Fibroblast of lung (primary cell): ENCODE results near the gene TRA2B. TPM values are rescaled to one million over a fixed set of nuclear protein-coding genes. Genes with fewer than 3 reads are reported as not detected.

Experiments used
- DNase-seq, 2 donors: peaks; one replicate each; pipeline versions ENCODE4 v3.0.0 to v3.0.0-alpha.2; 2010; ENCODE audit warnings: low read depth in 2 of 2
- H2AFZ ChIP-seq: 2 replicates; pipeline ENCODE4 v1.5.1; 2012; ENCODE audit warnings: low read length, control low read depth, inconsistent platforms
- H3K27ac ChIP-seq: 2 replicates; pipeline ENCODE4 v1.5.1; 2011; ENCODE audit warnings: low read length, control low read depth; ENCODE audit not compliant: insufficient read depth
- H3K27me3 ChIP-seq: 2 replicates; pipeline ENCODE4 v1.5.1; 2011; ENCODE audit warnings: mild to moderate bottlenecking, low read length; ENCODE audit not compliant: control insufficient read depth, insufficient read depth
- H3K36me3 ChIP-seq: 2 replicates; pipeline ENCODE4 v1.5.1; 2011; ENCODE audit warnings: low read length; ENCODE audit not compliant: control insufficient read depth, insufficient read depth
- H3K4me1 ChIP-seq: 2 replicates; pipeline ENCODE4 v1.5.1; 2011; ENCODE audit warnings: low read length; ENCODE audit not compliant: control insufficient read depth, insufficient read depth; ENCODE audit errors: extremely low read depth
- H3K4me2 ChIP-seq: 2 replicates; pipeline ENCODE4 v1.5.1; 2011; ENCODE audit warnings: low read length, control low read depth; ENCODE audit not compliant: insufficient read depth; ENCODE audit errors: extremely low read depth
- H3K4me3 ChIP-seq, 4 experiments: fragments of 200-600 bp in 1 of 4; sonication (generic) in 1 of 4; replicated peaks in 1 of 4; 2 replicates each; pipeline ENCODE4 v1.5.1; 2011 to 2016; ENCODE audit warnings: low read length in 4 of 4, low read depth in 3 of 4, mild to moderate bottlenecking in 3 of 4, control low read depth in 2 of 4, inconsistent platforms in 1 of 4, mixed read lengths in 1 of 4; ENCODE audit not compliant: insufficient read depth in 1 of 4; ENCODE audit errors: control extremely low read depth in 1 of 4
- H3K79me2 ChIP-seq: 2 replicates; pipeline ENCODE4 v1.5.1; 2012; ENCODE audit warnings: mild to moderate bottlenecking, low read length, inconsistent platforms; ENCODE audit not compliant: control insufficient read depth, insufficient read depth
- H3K9ac ChIP-seq: 2 replicates; pipeline ENCODE4 v1.5.1; 2011; ENCODE audit warnings: mild to moderate bottlenecking, low read length, control low read depth; ENCODE audit not compliant: insufficient read depth
- H3K9me3 ChIP-seq: 2 replicates; pipeline ENCODE4 v1.5.1; 2012; ENCODE audit warnings: low read depth, low read length; ENCODE audit not compliant: control insufficient read depth, insufficient read depth
- H4K20me1 ChIP-seq: 2 replicates; pipeline ENCODE4 v1.5.1; 2011; ENCODE audit warnings: low read length; ENCODE audit not compliant: control insufficient read depth, insufficient read depth; ENCODE audit errors: extremely low read depth
- EZH2 ChIP-seq: IDR thresholded peaks from 2 replicates; pipeline ENCODE4 v1.5.1; 2012; ENCODE audit warnings: low read length, control low read depth, mild to moderate bottlenecking; ENCODE audit errors: missing control alignments
- polyA plus RNA-seq, 2 donors: library from polyadenylated mRNA; depleted of rRNA in 1 of 2; stranded (reverse) in 1 of 2; unstranded in 1 of 2; fragments of >200 nt; gene quantifications; 2 replicates each; pipeline ENCODE4 v1.2.1, GENCODE V29; 2011 to 2012; ENCODE audit warnings: missing spikeins in 1 of 2
- total RNA-seq: library from RNA; depleted of rRNA; stranded (reverse); fragments of >200 nt; gene quantifications from 2 replicates; pipeline ENCODE4 v1.2.1, GENCODE V29; 2014
- TF ChIP-seq, protein P1 (sequence below), 2 donors: IDR thresholded peaks in 1 of 2; conservative IDR thresholded peaks in 1 of 2; 1 replicate in 1 of 2; 2 replicates in 1 of 2; pipeline ENCODE4 v1.5.1; 2011 to 2012; ENCODE audit warnings: low read length in 2 of 2, control low read depth in 1 of 2, inconsistent platforms in 1 of 2, low read depth in 1 of 2, mild to moderate bottlenecking in 1 of 2

Gene TRA2B
- total and polyA plus RNA-seq, 2 donors (not counting 1 experiment from before 2014, with no cell fraction given) = 117 to 140 TPM

DNA sequence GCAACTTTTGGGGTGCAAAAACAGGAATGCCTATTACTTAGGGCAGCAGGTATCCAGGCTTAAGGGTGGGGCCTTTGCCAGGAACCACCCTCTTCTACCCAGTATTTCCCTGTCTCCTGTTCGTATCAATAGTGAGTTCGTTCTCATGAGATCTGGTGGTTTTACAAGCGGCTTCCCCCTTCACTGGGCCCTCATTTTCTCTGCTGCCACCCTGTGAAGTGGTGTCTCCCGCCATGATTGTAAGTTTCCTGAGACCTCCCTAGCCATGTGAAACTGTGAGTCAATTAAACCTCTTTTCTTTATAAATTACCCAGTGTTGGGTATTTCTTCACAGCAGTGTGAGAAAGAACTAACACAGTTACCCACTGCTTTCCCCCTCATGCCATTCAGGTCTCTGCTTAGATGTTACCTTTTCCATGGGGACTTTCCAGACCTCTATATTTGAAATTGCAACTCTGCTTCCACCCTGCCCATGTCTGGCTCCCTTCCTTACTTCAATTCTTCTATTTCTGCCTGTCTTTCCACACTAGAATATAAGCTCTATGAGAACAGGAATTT is 23.9 kb upstream of the TRA2B start:
- Histone ChIP-seq H3K36me3 (no peaks in the 10 kb centered on the region), H4K20me1 (no peaks in the 10 kb centered on the region), H3K4me1 (no peaks in the 10 kb centered on the region), H3K27me3 (no peaks in the 10 kb centered on the region), H2AFZ (no peak overlapping the region), H3K9ac (no peak overlapping the region), H3K9me3 (no peaks in the 10 kb centered on the region), H3K4me2 (no peak overlapping the region), H3K27ac (no peak overlapping the region), H3K4me3 (no peak overlapping the region), H3K79me2 (no peaks in the 10 kb centered on the region)
- TF ChIP-seq, protein P1, sequence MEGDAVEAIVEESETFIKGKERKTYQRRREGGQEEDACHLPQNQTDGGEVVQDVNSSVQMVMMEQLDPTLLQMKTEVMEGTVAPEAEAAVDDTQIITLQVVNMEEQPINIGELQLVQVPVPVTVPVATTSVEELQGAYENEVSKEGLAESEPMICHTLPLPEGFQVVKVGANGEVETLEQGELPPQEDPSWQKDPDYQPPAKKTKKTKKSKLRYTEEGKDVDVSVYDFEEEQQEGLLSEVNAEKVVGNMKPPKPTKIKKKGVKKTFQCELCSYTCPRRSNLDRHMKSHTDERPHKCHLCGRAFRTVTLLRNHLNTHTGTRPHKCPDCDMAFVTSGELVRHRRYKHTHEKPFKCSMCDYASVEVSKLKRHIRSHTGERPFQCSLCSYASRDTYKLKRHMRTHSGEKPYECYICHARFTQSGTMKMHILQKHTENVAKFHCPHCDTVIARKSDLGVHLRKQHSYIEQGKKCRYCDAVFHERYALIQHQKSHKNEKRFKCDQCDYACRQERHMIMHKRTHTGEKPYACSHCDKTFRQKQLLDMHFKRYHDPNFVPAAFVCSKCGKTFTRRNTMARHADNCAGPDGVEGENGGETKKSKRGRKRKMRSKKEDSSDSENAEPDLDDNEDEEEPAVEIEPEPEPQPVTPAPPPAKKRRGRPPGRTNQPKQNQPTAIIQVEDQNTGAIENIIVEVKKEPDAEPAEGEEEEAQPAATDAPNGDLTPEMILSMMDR (conservative IDR thresholded peaks at IDR 0.05 in 1 of 2, IDR thresholded peaks at IDR 0.05 in 1 of 2; ENCODE audit: low read depth in 1 of 2, low read length in 2 of 2) = no peak
- TF ChIP-seq EZH2 = no peak
- DNase-seq = no peak

DNA sequence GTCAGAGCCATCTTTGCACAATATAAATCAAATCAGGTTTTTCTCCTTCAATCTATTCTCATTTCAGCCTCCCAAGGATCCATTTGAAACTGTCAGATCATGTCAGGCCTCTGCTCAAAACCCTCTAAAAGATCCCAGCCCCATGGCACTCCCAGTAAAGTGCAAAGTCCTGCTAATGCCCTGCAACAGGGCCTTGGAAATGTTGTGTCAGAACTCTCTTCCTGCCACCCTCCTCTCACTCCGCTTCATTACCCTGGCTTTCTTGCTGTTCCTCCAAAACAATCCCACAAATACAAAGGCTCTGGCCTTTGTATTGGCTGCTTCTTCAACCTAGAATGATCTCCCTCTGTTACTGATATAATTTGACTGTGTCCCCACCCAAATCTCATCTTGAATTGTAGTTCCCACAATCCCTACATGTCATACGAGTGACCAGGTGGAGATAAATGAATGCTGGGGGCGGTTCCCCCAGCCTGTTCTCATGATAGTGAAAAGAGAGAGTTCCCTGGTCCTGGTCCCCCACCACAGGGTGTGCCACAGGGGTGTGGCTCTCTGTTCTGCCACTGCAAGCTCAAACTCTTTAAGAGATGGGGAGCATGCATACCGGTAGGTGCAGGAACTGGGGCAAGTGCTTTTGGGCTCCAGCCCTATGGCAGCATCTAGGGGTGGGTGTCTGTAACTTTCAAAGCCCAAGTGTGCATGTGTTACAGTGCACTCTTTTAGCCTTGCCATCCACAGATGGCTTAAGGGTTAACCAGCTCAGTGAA is 22.9 kb upstream of the TRA2B start:
- no peak overlapping the region for H3K4me2 ChIP-seq
- no peak overlapping the region for H3K9ac ChIP-seq
- H3K4me1 ChIP-seq = no peaks in the 10 kb centered on the region
- peak in 1 of 2 donors; percentile 23 for DNase-seq
- no peak overlapping the region for H2AFZ ChIP-seq
- H3K27me3 ChIP-seq = peaks cover 3% of the 10 kb centered on the region
- no peaks in the 10 kb centered on the region for H3K36me3 ChIP-seq
- H3K4me3 ChIP-seq = peak overlapping the region in 1 of 4 experiments; percentile 43
- no peak overlapping the region for H3K27ac ChIP-seq
- no peaks in the 10 kb centered on the region for H3K9me3 ChIP-seq
- no peak for TF ChIP-seq EZH2
- TF ChIP-seq, protein P1 (conservative IDR thresholded peaks at IDR 0.05 in 1 of 2, IDR thresholded peaks at IDR 0.05 in 1 of 2; ENCODE audit: low read depth in 1 of 2, low read length in 2 of 2) = no peak
- no peaks in the 10 kb centered on the region for H3K79me2 ChIP-seq
- no peaks in the 10 kb centered on the region for H4K20me1 ChIP-seq

DNA sequence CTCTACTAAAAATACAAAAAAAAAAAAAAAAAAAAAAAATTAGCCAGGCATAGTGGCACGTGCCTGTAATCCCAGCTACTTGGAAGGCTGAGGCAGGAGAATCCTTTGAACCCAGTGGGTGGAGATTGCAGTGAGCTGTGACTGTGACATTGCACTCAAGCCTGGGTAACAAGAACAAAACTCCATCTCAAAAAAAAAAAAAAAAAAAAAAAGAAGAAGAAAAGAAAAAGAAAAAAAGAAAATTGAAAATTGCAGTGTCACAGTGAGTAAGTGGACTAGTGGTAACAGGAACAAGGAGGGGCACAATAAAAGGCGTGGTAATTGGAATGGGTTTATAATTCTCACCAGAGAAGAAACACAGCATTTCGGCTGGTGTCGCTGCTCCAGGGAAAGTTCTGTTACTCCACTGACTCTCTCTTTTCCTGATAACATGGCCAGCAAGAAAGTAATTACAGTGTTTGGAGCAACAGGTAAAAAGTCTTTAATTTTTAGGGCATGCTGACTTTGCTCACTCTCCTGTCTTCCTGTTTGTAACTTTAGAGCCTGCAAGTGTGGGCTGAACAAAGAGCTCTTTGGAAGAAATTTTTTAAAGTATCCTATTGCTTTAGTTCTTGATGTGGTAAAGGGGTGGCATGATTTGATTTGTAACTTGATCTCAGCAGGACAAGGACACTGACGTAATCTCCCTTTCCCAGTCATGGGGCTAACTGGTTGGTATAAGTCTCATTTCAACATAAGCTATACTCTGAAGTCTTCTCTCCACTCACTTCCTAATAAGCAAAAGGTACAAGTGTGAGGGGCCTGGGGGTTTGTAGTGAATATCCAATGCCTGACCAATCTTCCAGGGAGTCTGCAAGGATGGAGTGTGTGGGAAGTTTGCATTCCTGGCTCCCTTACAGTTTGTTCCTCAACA is 22.1 kb upstream of the TRA2B start:
- Histone ChIP-seq H2AFZ (no peak overlapping the region), H3K9me3 (no peaks in the 10 kb centered on the region), H3K4me3 (peak overlapping the region in 2 of 4 experiments; percentile 19 to 43), H3K27me3 (peaks cover 3% of the 10 kb centered on the region), H3K27ac (no peak overlapping the region), H4K20me1 (no peaks in the 10 kb centered on the region), H3K9ac (no peak overlapping the region), H3K79me2 (no peaks in the 10 kb centered on the region), H3K4me1 (no peaks in the 10 kb centered on the region), H3K36me3 (no peaks in the 10 kb centered on the region), H3K4me2 (no peak overlapping the region)
- DNase-seq = peak; percentile 88 to 92
- no peak for TF ChIP-seq EZH2
- TF ChIP-seq, protein P1 (conservative IDR thresholded peaks at IDR 0.05 in 1 of 2, IDR thresholded peaks at IDR 0.05 in 1 of 2; ENCODE audit: low read depth in 1 of 2, low read length in 2 of 2) = no peak
